Stimulated activated CD4-positive, alpha-beta T cell treated with anti-CD3 and anti-CD28 coated beads, Interleukin-4, amount 100 ng/mL, for 4 hours (primary cell): ENCODE results near the gene TCP11.
"Not testable (repeated sequence)": the region's sequence is repeated elsewhere in the genome, so short reads cannot be mapped to it uniquely, and the experiment has no call there.

Experiments used
- DNase-seq, 2 experiments: peaks; one replicate each; pipeline ENCODE4 v3.0.0-alpha.2; 2020

TCP11 gene

GRCh38 chr6:35142588-35143569 lies 1.7 kb upstream of the TCP11 start:
- no peak for DNase-seq

- peak in 1 of 2 experiments; percentile 4 for DNase-seq
These were observed 516 bp downstream of the TCP11 start for GRCh38 chr6:35140639-35141006.

- peak; percentile 23 to 31 for DNase-seq
These were observed 1.1 kb downstream of the TCP11 start for GRCh38 chr6:35139924-35140638.

GRCh38 chr6:35139470-35139869 lies 1.7 kb downstream of the TCP11 start:
- no peak for DNase-seq

GRCh38 chr6:35138191-35138590 lies 2.9 kb downstream of the TCP11 start:
- not testable (repeated sequence) for DNase-seq

- DNase-seq: no peak
These were observed 5.0 kb downstream of the TCP11 start for GRCh38 chr6:35136185-35136584.

- DNase-seq: no peak
These were observed 12.6 kb downstream of the TCP11 start for GRCh38 chr6:35128496-35128895.

- no peak for DNase-seq
These were observed 13.1 kb downstream of the TCP11 start for GRCh38 chr6:35128042-35128441.

GRCh38 chr6:35124356-35124755 lies 16.8 kb downstream of the TCP11 start:
- no peak for DNase-seq

- DNase-seq: no peak
These were observed 20.4 kb downstream of the TCP11 start for GRCh38 chr6:35120746-35121145.

- DNase-seq: no peak
These were observed 32.7 kb downstream of the TCP11 start for GRCh38 chr6:35108309-35108885.

- not testable (repeated sequence) for DNase-seq
These were observed 33.4 kb downstream of the TCP11 start for GRCh38 chr6:35107761-35108160.

GRCh38 chr6:35107208-35107607 lies 33.9 kb downstream of the TCP11 start:
- not testable (repeated sequence) for DNase-seq

GRCh38 chr6:35106061-35106460 lies 35.1 kb downstream of the TCP11 start:
- not testable (repeated sequence) for DNase-seq

- no peak for DNase-seq
These were observed 36.1 kb downstream of the TCP11 start for GRCh38 chr6:35105078-35105477.

- no peak for DNase-seq
These were observed 42.0 kb downstream of the TCP11 start for GRCh38 chr6:35099116-35099515.

- no peak for DNase-seq
These were observed 44.8 kb downstream of the TCP11 start for GRCh38 chr6:35096129-35096862.

- DNase-seq: no peak
These were observed 47.0 kb downstream of the TCP11 start for GRCh38 chr6:35094183-35094582.

GRCh38 chr6:35093783-35094182 lies 47.4 kb downstream of the TCP11 start:
- DNase-seq: no peak

- DNase-seq: no peak
These were observed 48.1 kb downstream of the TCP11 start for GRCh38 chr6:35093118-35093445.

- DNase-seq: no peak
These were observed 48.6 kb downstream of the TCP11 start for GRCh38 chr6:35092362-35093117.
